GM19397 (cell line): Measurements from ENCODE around the gene UQCC5.

Experiments used
- ATAC-seq: cut with Tn5 transposase; IDR thresholded peaks from one replicate; pipeline ENCODE4 v1.9.1; 2021; ENCODE audit warnings: mild to moderate bottlenecking, moderate library complexity; ENCODE audit not compliant: unreplicated experiment

UQCC5 gene

GRCh38 chr3:52503788-52504424, 32.5 kb upstream of the UQCC5 start:
- ATAC-seq: no peak

GRCh38 chr3:52504977-52505376, 31.4 kb upstream of the UQCC5 start:
- no peak for ATAC-seq

- ATAC-seq: no peak
Observed at GRCh38 chr3:52506266-52506966, 30.0 kb upstream of the UQCC5 start.

GRCh38 chr3:52507359-52507758, 29.0 kb upstream of the UQCC5 start:
- ATAC-seq: no peak

- no peak for ATAC-seq
Observed at GRCh38 chr3:52509753-52510328, 26.6 kb upstream of the UQCC5 start.

GRCh38 chr3:52511509-52511908, 24.9 kb upstream of the UQCC5 start:
- no peak for ATAC-seq

GRCh38 chr3:52512105-52512504, 24.3 kb upstream of the UQCC5 start:
- no peak for ATAC-seq

- no peak for ATAC-seq
Observed at GRCh38 chr3:52512727-52513126, 23.7 kb upstream of the UQCC5 start.

GRCh38 chr3:52513281-52513680, 23.1 kb upstream of the UQCC5 start:
- ATAC-seq: no peak

- ATAC-seq: no peak
Observed at GRCh38 chr3:52514576-52514975, 21.8 kb upstream of the UQCC5 start.

- ATAC-seq: no peak
Observed at GRCh38 chr3:52515192-52515591, 21.2 kb upstream of the UQCC5 start.

GRCh38 chr3:52516509-52517195, 19.8 kb upstream of the UQCC5 start:
- no peak for ATAC-seq

- ATAC-seq: no peak
Observed at GRCh38 chr3:52517796-52518722, 18.3 kb upstream of the UQCC5 start.

- ATAC-seq: no peak
Observed at GRCh38 chr3:52518723-52519444, 17.5 kb upstream of the UQCC5 start.

GRCh38 chr3:52519445-52520140, 16.8 kb upstream of the UQCC5 start:
- no peak for ATAC-seq

- no peak for ATAC-seq
Observed at GRCh38 chr3:52520141-52520667, 16.2 kb upstream of the UQCC5 start.

- ATAC-seq: no peak
Observed at GRCh38 chr3:52520716-52521487, 15.5 kb upstream of the UQCC5 start.

GRCh38 chr3:52521488-52521824, 14.9 kb upstream of the UQCC5 start:
- ATAC-seq: no peak
